Measurements from ENCODE around the gene STMN3.
A peak's percentile ranks its signal among the peaks of the same experiment; 100 is the strongest.

The STMN3 gene

GRCh38 chr20:63691711-63692435 is 38.6 kb upstream of the STMN3 start:
- no peak overlapping the region for H3K9ac ChIP-seq (ENCODE audit: low read length in 5 of 5)
- no peaks in the 10 kb centered on the region for H3K27me3 ChIP-seq (ENCODE audit: control insufficient read depth in 5 of 5, insufficient read depth in 4 of 5, low read length in 5 of 5)
- no peak overlapping the region for H3K4me3 ChIP-seq (ENCODE audit: low read depth in 1 of 5, low read length in 5 of 5)
- peaks cover 0 to 28% (median 8%) of the 10 kb centered on the region in 5 donors for H3K36me3 ChIP-seq (ENCODE audit: control insufficient read depth in 5 of 5, insufficient read depth in 5 of 5, low read length in 5 of 5)
- H3K27ac ChIP-seq (ENCODE audit: low read depth, low read length), result no peak overlapping the region
- H3K9me3 ChIP-seq (ENCODE audit: control insufficient read depth in 5 of 5, low read length in 5 of 5), result no peaks in the 10 kb centered on the region
- H3K4me1 ChIP-seq (ENCODE audit: control insufficient read depth in 5 of 5, insufficient read depth in 5 of 5, low read length in 5 of 5), result peaks cover 4 to 51% (median 39%) of the 10 kb centered on the region in 5 donors

- peaks cover 0 to 24% (median 8%) of the 10 kb centered on the region in 5 donors for H3K36me3 ChIP-seq (ENCODE audit: control insufficient read depth in 5 of 5, insufficient read depth in 5 of 5, low read length in 5 of 5)
- no peak overlapping the region for H3K27ac ChIP-seq (ENCODE audit: low read depth, low read length)
- no peak overlapping the region for H3K9ac ChIP-seq (ENCODE audit: low read length in 5 of 5)
- H3K9me3 ChIP-seq (ENCODE audit: control insufficient read depth in 5 of 5, low read length in 5 of 5), result no peaks in the 10 kb centered on the region
- no peak overlapping the region for H3K4me3 ChIP-seq (ENCODE audit: low read depth in 1 of 5, low read length in 5 of 5)
- H3K27me3 ChIP-seq (ENCODE audit: control insufficient read depth in 5 of 5, insufficient read depth in 4 of 5, low read length in 5 of 5), result no peaks in the 10 kb centered on the region
- H3K4me1 ChIP-seq (ENCODE audit: control insufficient read depth in 5 of 5, insufficient read depth in 5 of 5, low read length in 5 of 5), result peaks cover 8 to 52% (median 39%) of the 10 kb centered on the region in 5 donors
Measured at GRCh38 chr20:63690898-63691710, 37.9 kb upstream of the STMN3 start.

GRCh38 chr20:63690003-63690897 is 37.0 kb upstream of the STMN3 start:
- Histone ChIP-seq H3K4me1 (ENCODE audit: control insufficient read depth in 5 of 5, insufficient read depth in 5 of 5, low read length in 5 of 5) (peaks cover 8 to 53% (median 38%) of the 10 kb centered on the region in 5 donors), H3K9ac (ENCODE audit: low read length in 5 of 5) (no peak overlapping the region), H3K27me3 (ENCODE audit: control insufficient read depth in 5 of 5, insufficient read depth in 4 of 5, low read length in 5 of 5) (no peaks in the 10 kb centered on the region), H3K9me3 (ENCODE audit: control insufficient read depth in 5 of 5, low read length in 5 of 5) (no peaks in the 10 kb centered on the region), H3K4me3 (ENCODE audit: low read depth in 1 of 5, low read length in 5 of 5) (no peak overlapping the region), H3K27ac (ENCODE audit: low read depth, low read length) (no peak overlapping the region), H3K36me3 (ENCODE audit: control insufficient read depth in 5 of 5, insufficient read depth in 5 of 5, low read length in 5 of 5) (peaks cover 0 to 19% (median 8%) of the 10 kb centered on the region in 5 donors)

- Histone ChIP-seq H3K27ac (ENCODE audit: low read depth, low read length) (peak overlapping the region; percentile 76), H3K9me3 (ENCODE audit: control insufficient read depth in 5 of 5, low read length in 5 of 5) (no peaks in the 10 kb centered on the region), H3K4me3 (ENCODE audit: low read depth in 1 of 5, low read length in 5 of 5) (no peak overlapping the region), H3K27me3 (ENCODE audit: control insufficient read depth in 5 of 5, insufficient read depth in 4 of 5, low read length in 5 of 5) (no peaks in the 10 kb centered on the region), H3K4me1 (ENCODE audit: control insufficient read depth in 5 of 5, insufficient read depth in 5 of 5, low read length in 5 of 5) (peaks cover 8 to 53% (median 35%) of the 10 kb centered on the region in 5 donors), H3K36me3 (ENCODE audit: control insufficient read depth in 5 of 5, insufficient read depth in 5 of 5, low read length in 5 of 5) (peaks cover 0 to 12% (median 5%) of the 10 kb centered on the region in 5 donors), H3K9ac (ENCODE audit: low read length in 5 of 5) (peak overlapping the region in 2 of 5 donors; percentile 47 to 58)
Measured at GRCh38 chr20:63689046-63690002, 36.1 kb upstream of the STMN3 start.

GRCh38 chr20:63688228-63689045 is 35.2 kb upstream of the STMN3 start:
- Histone ChIP-seq H3K27ac (ENCODE audit: low read depth, low read length) (peak overlapping the region; percentile 76), H3K27me3 (ENCODE audit: control insufficient read depth in 5 of 5, insufficient read depth in 4 of 5, low read length in 5 of 5) (no peaks in the 10 kb centered on the region), H3K9ac (ENCODE audit: low read length in 5 of 5) (peak overlapping the region in 2 of 5 donors; percentile 22 to 43), H3K4me1 (ENCODE audit: control insufficient read depth in 5 of 5, insufficient read depth in 5 of 5, low read length in 5 of 5) (peaks cover 8 to 53% (median 35%) of the 10 kb centered on the region in 5 donors), H3K36me3 (ENCODE audit: control insufficient read depth in 5 of 5, insufficient read depth in 5 of 5, low read length in 5 of 5) (peaks cover 0 to 4% (median 0%) of the 10 kb centered on the region in 5 donors), H3K4me3 (ENCODE audit: low read depth in 1 of 5, low read length in 5 of 5) (peak overlapping the region in 1 of 5 donors; percentile 13), H3K9me3 (ENCODE audit: control insufficient read depth in 5 of 5, low read length in 5 of 5) (no peaks in the 10 kb centered on the region)

GRCh38 chr20:63687419-63688178 is 34.4 kb upstream of the STMN3 start:
- H3K36me3 ChIP-seq (ENCODE audit: control insufficient read depth in 5 of 5, insufficient read depth in 5 of 5, low read length in 5 of 5), result peaks cover 0 to 4% (median 0%) of the 10 kb centered on the region in 5 donors
- H3K9me3 ChIP-seq (ENCODE audit: control insufficient read depth in 5 of 5, low read length in 5 of 5), result no peaks in the 10 kb centered on the region
- peak overlapping the region; percentile 76 for H3K27ac ChIP-seq (ENCODE audit: low read depth, low read length)
- H3K4me1 ChIP-seq (ENCODE audit: control insufficient read depth in 5 of 5, insufficient read depth in 5 of 5, low read length in 5 of 5), result peaks cover 10 to 61% (median 40%) of the 10 kb centered on the region in 5 donors
- no peaks in the 10 kb centered on the region for H3K27me3 ChIP-seq (ENCODE audit: control insufficient read depth in 5 of 5, insufficient read depth in 4 of 5, low read length in 5 of 5)
- peak overlapping the region in 4 of 5 donors; percentile 33 to 73 (median 50) for H3K9ac ChIP-seq (ENCODE audit: low read length in 5 of 5)
- H3K4me3 ChIP-seq (ENCODE audit: low read depth in 1 of 5, low read length in 5 of 5), result peak overlapping the region in 3 of 5 donors; percentile 0 to 52 (median 27)

- H3K36me3 ChIP-seq (ENCODE audit: control insufficient read depth in 5 of 5, insufficient read depth in 5 of 5, low read length in 5 of 5), result peaks cover 0 to 3% (median 0%) of the 10 kb centered on the region in 5 donors
- peaks cover 14 to 65% (median 49%) of the 10 kb centered on the region in 5 donors for H3K4me1 ChIP-seq (ENCODE audit: control insufficient read depth in 5 of 5, insufficient read depth in 5 of 5, low read length in 5 of 5)
- H3K27ac ChIP-seq (ENCODE audit: low read depth, low read length), result peak overlapping the region; percentile 87
- no peaks in the 10 kb centered on the region for H3K9me3 ChIP-seq (ENCODE audit: control insufficient read depth in 5 of 5, low read length in 5 of 5)
- H3K27me3 ChIP-seq (ENCODE audit: control insufficient read depth in 5 of 5, insufficient read depth in 4 of 5, low read length in 5 of 5), result no peaks in the 10 kb centered on the region
- H3K9ac ChIP-seq (ENCODE audit: low read length in 5 of 5), result peak overlapping the region; percentile 33 to 73 (median 45)
- H3K4me3 ChIP-seq (ENCODE audit: low read depth in 1 of 5, low read length in 5 of 5), result peak overlapping the region in 4 of 5 donors; percentile 0 to 52 (median 33)
Measured at GRCh38 chr20:63686492-63687321, 33.5 kb upstream of the STMN3 start.

All from subcutaneous abdominal adipose tissue (tissue), 5 donors.